ENCODE data around the gene CCDC87. TPM values are rescaled to one million over a fixed set of nuclear protein-coding genes. Genes with fewer than 3 reads are reported as not detected.

Gene CCDC87
- total and polyA plus RNA-seq, 2 of the 8 experiments (the other 6 are each of a cell fraction or from before 2014, with no cell fraction given): 0.32 to 0.99 TPM

- no peak for TF ChIP-seq CHD7 (IDR thresholded peaks at IDR 0.05; ENCODE audit: insufficient replicate concordance, low read length)
- TF ChIP-seq NRF1 (IDR thresholded peaks at IDR 0.05; ENCODE audit: low read depth, low read length): no peak
- no peak for TF ChIP-seq SUZ12 (IDR thresholded peaks at IDR 0.05; ENCODE audit: low read length)
- TF ChIP-seq JUN (IDR thresholded peaks at IDR 0.05; ENCODE audit: low read depth, low read length): no peak
- TF ChIP-seq CREB1 (IDR thresholded peaks at IDR 0.05): no peak
- TF ChIP-seq POLR2AphosphoS5 (IDR thresholded peaks at IDR 0.05; ENCODE audit: low read depth, low read length): no peak
- no peak for TF ChIP-seq SIRT6 (IDR thresholded peaks at IDR 0.05; ENCODE audit: low read length)
- TF ChIP-seq HDAC6 (IDR thresholded peaks at IDR 0.05; ENCODE audit: low read depth, low read length): no peak
Measured at GRCh38 chr11:66556086-66556485, 36.8 kb downstream of the CCDC87 start (continued).
